HepG2 (cell line): ENCODE measurements around the gene TLN1. TPM values are rescaled to one million over a fixed set of nuclear protein-coding genes. Genes with fewer than 3 reads are reported as not detected.

ENCODE experiments used
- ETS1 ChIP-seq: sonication (generic); formaldehyde crosslinking; IDR thresholded peaks from 2 replicates; pipeline ENCODE4 v1.4.0; 2020; ENCODE audit warnings: missing genetic modification reagents
- HNF1B ChIP-seq: sonication (generic); formaldehyde crosslinking; IDR thresholded peaks from 2 replicates; pipeline ENCODE4 v1.5.1; 2020; ENCODE audit warnings: mild to moderate bottlenecking, moderate library complexity, missing genetic modification reagents
- KDM5B ChIP-seq: sonication (generic); formaldehyde crosslinking; IDR thresholded peaks from 2 replicates; pipeline ENCODE4 v1.4.0; 2020; ENCODE audit warnings: missing genetic modification reagents, mild to moderate bottlenecking, borderline replicate concordance
- PATZ1 ChIP-seq: sonication (generic); formaldehyde crosslinking; IDR thresholded peaks from 2 replicates; pipeline ENCODE4 v1.4.0; 2020; ENCODE audit warnings: missing genetic modification reagents
- REL ChIP-seq: sonication (generic); formaldehyde crosslinking; conservative IDR thresholded peaks from 2 replicates; pipeline ENCODE4 v1.8.0; 2022; ENCODE audit warnings: mild to moderate bottlenecking, missing genetic modification reagents, moderate library complexity
- ZNF407 ChIP-seq: sonication (generic); formaldehyde crosslinking; IDR thresholded peaks from one replicate; pipeline ENCODE4 v1.5.1; 2020; ENCODE audit warnings: mild to moderate bottlenecking, missing genetic modification reagents; ENCODE audit errors: not compliant biosample characterization
- polyA plus RNA-seq, 8 experiments: library from polyadenylated mRNA; depleted of rRNA in 3 of 8; stranded (reverse) in 7 of 8; unstranded in 1 of 8; fragments of >200 nt; fragmentation: Illumina TruSeq in 4 of 8; extraction: Trizol in 4 of 8; gene quantifications; 2 replicates each; pipeline versions ENCODE4 v1.2.1 to v1.2.3, GENCODE V29; 2011 to 2016; ENCODE audit warnings: low read depth in 4 of 8, missing spikeins in 1 of 8, mixed read lengths in 1 of 8; ENCODE audit not compliant: insufficient read depth in 1 of 8
- total RNA-seq, 5 experiments: library from RNA; depleted of rRNA; stranded (reverse); fragments of >200 nt; fragmentation: Illumina TruSeq; extraction: Trizol; gene quantifications; 2 replicates each; pipeline ENCODE4 v1.2.3, GENCODE V29; 2016; ENCODE audit warnings: low read depth in 1 of 5

The TLN1 gene
- total and polyA plus RNA-seq, 2 of the 13 experiments (the other 11 are each of a cell fraction or from before 2014, with no cell fraction given): 35.2 to 51.8 TPM

- TF ChIP-seq HNF1B (CRISPR knock-in tag) (peak; percentile 23; the same call in 1 of the 2 replicates), REL (CRISPR knock-in tag) (no peak), ZNF407 (CRISPR knock-in tag) (no peak), ETS1 (CRISPR knock-in tag) (no peak), PATZ1 (CRISPR knock-in tag) (peak; percentile 42; the same call in 1 of the 2 replicates), KDM5B (CRISPR knock-in tag) (no peak)
Observed at GRCh38 chr9:35669331-35670145, 62.5 kb downstream of the TLN1 start (continued).
